NT2/D1 (cell line): Measurements from ENCODE around the gene LAMB1.

Experiments
- SUZ12 ChIP-seq: IDR thresholded peaks from 2 replicates; pipeline ENCODE4 v1.6.1; 2011; ENCODE audit not compliant: insufficient read length, insufficient read depth; ENCODE audit errors: extremely low read depth
- YY1 ChIP-seq: IDR thresholded peaks from 2 replicates; pipeline ENCODE4 v1.6.1; 2011; ENCODE audit not compliant: insufficient read length, insufficient read depth

- no peak for TF ChIP-seq SUZ12
- no peak for TF ChIP-seq YY1
Measured at GRCh38 chr7:108051454-108051853, 48.5 kb upstream of the LAMB1 start.
